SK-N-SH (cell line): ENCODE results near the gene MAPRE3.

Source experiments
- ELF1 ChIP-seq: IDR thresholded peaks from 2 replicates; pipeline ENCODE4 v1.4.0; 2012
- EP300 ChIP-seq, 2 experiments: IDR thresholded peaks; 2 replicates each; pipeline versions ENCODE4 v1.4.0 to v1.6.1; 2012; ENCODE audit warnings: borderline replicate concordance in 1 of 2, low read depth in 1 of 2, low read length in 1 of 2
- EZH2phosphoT487 ChIP-seq: fragments of 200-600 bp; sonication (generic); IDR thresholded peaks from 2 replicates; pipeline ENCODE4 v1.6.1; 2017; ENCODE audit warnings: low read depth, mixed run types, mild to moderate bottlenecking, antibody characterized with exemption, moderate library complexity, borderline replicate concordance
- FOXJ3 ChIP-seq: sonication (generic); formaldehyde crosslinking; IDR thresholded peaks from 2 replicates; pipeline ENCODE4 v1.5.1; 2020; ENCODE audit warnings: mild to moderate bottlenecking, missing genetic modification reagents
- NFIC ChIP-seq: IDR thresholded peaks from 2 replicates; pipeline ENCODE4 v1.4.0; 2012; ENCODE audit warnings: borderline replicate concordance
- RCOR1 ChIP-seq: fragments of 150-350 bp; IDR thresholded peaks from 2 replicates; pipeline ENCODE4 v1.6.1; 2017; ENCODE audit warnings: antibody characterized with exemption, low read length
- TEAD4 ChIP-seq: IDR thresholded peaks from 2 replicates; pipeline ENCODE4 v1.4.0; 2012; ENCODE audit warnings: mild to moderate bottlenecking, borderline replicate concordance; ENCODE audit not compliant: insufficient read depth
- TF ChIP-seq, protein P1 (sequence below): fragments of 200-600 bp; sonication (generic); IDR thresholded peaks from 2 replicates; pipeline ENCODE4 v1.6.1; 2017; ENCODE audit warnings: antibody characterized with exemption, mild to moderate bottlenecking, moderate library complexity
- TF ChIP-seq, protein P2 (sequence below): IDR thresholded peaks from 2 replicates; pipeline ENCODE4 v1.4.0; 2012; ENCODE audit warnings: low read depth, borderline replicate concordance

DNA sequence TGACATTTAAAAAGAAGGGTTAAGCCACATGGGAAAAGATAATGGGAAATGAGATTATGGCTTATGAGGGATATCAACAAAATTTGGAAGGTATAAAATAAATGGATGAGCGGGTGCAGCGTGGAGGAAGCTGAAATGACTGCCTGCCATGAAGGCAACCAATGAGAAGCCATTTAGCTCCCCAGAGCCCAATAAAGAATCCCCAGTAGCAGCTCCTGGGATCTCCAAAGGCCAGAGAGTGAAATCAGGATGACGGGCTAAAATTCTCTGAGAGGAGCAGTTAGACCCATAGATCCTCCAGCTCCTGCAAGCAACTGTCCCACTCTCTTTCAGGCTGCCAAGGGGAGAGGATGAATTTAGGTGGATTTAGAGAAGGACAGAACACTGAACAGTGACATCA is 12.9 kb upstream of the MAPRE3 start:
- TF ChIP-seq, protein P1, sequence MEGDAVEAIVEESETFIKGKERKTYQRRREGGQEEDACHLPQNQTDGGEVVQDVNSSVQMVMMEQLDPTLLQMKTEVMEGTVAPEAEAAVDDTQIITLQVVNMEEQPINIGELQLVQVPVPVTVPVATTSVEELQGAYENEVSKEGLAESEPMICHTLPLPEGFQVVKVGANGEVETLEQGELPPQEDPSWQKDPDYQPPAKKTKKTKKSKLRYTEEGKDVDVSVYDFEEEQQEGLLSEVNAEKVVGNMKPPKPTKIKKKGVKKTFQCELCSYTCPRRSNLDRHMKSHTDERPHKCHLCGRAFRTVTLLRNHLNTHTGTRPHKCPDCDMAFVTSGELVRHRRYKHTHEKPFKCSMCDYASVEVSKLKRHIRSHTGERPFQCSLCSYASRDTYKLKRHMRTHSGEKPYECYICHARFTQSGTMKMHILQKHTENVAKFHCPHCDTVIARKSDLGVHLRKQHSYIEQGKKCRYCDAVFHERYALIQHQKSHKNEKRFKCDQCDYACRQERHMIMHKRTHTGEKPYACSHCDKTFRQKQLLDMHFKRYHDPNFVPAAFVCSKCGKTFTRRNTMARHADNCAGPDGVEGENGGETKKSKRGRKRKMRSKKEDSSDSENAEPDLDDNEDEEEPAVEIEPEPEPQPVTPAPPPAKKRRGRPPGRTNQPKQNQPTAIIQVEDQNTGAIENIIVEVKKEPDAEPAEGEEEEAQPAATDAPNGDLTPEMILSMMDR: no peak
- TF ChIP-seq EP300 (IDR thresholded peaks at IDR 0.05; ENCODE audit: borderline replicate concordance in 1 of 2, low read depth in 1 of 2, low read length in 1 of 2): no peak
- no peak for TF ChIP-seq NFIC
- TF ChIP-seq, protein P2, sequence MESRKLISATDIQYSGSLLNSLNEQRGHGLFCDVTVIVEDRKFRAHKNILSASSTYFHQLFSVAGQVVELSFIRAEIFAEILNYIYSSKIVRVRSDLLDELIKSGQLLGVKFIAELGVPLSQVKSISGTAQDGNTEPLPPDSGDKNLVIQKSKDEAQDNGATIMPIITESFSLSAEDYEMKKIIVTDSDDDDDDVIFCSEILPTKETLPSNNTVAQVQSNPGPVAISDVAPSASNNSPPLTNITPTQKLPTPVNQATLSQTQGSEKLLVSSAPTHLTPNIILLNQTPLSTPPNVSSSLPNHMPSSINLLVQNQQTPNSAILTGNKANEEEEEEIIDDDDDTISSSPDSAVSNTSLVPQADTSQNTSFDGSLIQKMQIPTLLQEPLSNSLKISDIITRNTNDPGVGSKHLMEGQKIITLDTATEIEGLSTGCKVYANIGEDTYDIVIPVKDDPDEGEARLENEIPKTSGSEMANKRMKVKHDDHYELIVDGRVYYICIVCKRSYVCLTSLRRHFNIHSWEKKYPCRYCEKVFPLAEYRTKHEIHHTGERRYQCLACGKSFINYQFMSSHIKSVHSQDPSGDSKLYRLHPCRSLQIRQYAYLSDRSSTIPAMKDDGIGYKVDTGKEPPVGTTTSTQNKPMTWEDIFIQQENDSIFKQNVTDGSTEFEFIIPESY: no peak
- TF ChIP-seq TEAD4: no peak
- TF ChIP-seq ELF1: no peak
- TF ChIP-seq FOXJ3 (CRISPR knock-in tag): no peak
- TF ChIP-seq EZH2phosphoT487: no peak
- no peak for TF ChIP-seq RCOR1
